Activated gamma-delta T cell treated with Interleukin-2 at 50 U/mL for 16 hours (primary cell): Measurements from ENCODE around the gene CCDC40.
A peak's percentile ranks its signal among the peaks of the same experiment; 100 is the strongest.
"Not testable (repeated sequence)": the region's sequence is repeated elsewhere in the genome, so short reads cannot be mapped to it uniquely, and the experiment has no call there.

Source experiments
- DNase-seq: peaks from one replicate; pipeline ENCODE4 v3.0.0-alpha.2; 2020

CCDC40 gene, protein sequence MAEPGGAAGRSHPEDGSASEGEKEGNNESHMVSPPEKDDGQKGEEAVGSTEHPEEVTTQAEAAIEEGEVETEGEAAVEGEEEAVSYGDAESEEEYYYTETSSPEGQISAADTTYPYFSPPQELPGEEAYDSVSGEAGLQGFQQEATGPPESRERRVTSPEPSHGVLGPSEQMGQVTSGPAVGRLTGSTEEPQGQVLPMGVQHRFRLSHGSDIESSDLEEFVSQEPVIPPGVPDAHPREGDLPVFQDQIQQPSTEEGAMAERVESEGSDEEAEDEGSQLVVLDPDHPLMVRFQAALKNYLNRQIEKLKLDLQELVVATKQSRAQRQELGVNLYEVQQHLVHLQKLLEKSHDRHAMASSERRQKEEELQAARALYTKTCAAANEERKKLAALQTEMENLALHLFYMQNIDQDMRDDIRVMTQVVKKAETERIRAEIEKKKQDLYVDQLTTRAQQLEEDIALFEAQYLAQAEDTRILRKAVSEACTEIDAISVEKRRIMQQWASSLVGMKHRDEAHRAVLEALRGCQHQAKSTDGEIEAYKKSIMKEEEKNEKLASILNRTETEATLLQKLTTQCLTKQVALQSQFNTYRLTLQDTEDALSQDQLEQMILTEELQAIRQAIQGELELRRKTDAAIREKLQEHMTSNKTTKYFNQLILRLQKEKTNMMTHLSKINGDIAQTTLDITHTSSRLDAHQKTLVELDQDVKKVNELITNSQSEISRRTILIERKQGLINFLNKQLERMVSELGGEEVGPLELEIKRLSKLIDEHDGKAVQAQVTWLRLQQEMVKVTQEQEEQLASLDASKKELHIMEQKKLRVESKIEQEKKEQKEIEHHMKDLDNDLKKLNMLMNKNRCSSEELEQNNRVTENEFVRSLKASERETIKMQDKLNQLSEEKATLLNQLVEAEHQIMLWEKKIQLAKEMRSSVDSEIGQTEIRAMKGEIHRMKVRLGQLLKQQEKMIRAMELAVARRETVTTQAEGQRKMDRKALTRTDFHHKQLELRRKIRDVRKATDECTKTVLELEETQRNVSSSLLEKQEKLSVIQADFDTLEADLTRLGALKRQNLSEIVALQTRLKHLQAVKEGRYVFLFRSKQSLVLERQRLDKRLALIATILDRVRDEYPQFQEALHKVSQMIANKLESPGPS

DNA sequence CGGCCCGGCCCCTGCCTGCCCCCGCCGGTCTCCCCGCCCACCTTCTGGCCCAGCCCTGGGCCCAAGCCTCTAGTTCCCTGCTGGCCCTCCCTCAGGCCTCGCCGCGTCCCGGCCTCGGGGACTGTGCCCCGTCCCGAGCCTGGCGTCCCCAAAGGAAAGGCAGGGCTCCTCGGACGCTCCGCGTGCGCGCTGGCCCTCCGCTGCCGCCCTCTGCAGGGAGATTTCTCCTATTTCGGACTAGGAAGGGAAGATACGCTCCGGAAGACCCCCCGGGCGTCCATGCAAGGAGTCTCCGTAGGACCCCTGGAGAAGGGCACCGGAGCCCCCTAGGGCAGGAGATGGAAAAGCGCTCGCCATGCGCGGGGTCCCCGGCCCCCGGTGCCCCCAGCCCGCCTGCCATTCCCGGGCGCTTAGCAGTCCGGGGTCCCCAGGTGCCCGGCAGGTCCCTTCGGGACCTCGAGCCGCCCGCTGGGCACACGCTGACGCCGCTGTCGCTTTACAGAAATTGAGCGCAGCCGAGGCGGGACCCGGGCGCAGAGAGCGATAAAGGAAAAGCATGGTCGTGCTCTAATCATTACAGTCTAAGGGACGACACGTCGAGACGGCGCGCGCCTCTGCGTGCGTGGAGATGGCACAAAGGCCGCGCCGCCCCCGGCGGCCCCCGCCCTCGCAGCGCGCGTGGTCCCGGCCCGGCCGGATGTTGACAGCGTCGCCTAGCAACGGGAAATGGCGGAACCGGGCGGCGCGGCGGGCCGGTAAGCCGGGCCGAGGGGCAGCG, at the start of gene CCDC40:
TSS of gene CCDC40 (plus strand) at position 706 of the 778 bp plus-strand sequence. CDS start at position 727, 21 bp downstream.
- peak; percentile 76 for DNase-seq

DNA sequence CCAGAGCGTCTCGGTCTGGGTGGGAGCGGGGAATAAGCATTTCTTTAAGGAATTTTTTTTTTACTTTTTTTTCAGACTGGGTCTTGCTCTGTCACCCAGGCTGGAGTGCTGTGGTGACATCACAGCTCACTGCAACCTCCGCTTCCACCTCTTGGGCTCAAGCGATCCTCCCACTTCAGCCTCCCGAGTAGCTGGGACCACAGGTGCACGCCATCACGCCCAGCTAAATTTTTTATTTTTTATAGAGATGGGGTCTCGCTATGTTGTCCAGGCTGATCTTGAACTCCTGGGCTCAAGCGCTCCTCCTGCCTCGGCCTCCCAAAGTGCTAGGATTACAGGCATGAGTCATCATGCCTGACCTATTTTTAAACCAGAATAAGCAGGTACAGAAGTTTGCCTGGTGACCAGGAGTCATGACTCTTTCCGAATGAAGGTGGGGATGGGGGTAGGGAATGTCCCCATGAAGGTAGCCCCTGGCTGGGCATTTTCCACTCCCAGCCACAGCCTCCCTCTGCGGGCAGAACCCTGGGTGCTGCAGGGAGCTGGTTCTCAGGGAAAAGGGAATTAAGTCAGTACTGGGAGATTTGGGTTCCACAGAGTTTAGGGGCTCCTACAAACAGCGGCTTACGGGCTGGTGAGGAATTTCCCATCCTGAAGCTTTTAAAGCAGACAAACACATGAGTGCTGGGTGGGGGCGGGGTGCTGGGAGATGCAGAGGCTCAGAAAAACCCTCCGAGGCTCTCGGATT, 49.1 kb upstream of the CCDC40 start:
- DNase-seq: no peak

DNA sequence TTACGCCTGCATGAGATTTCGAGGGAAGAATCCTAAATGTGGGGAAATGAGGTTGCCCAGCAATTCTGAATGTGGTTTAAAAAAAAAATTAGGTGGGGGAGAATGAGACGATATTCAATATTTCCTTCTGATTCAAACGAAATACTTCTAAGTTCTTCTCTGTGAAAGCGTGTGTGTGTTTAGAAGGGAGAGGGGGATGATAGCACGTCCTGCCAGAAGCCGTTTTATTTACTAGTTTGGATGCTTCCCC, 48.6 kb upstream of the CCDC40 start:
- DNase-seq: no peak

DNA sequence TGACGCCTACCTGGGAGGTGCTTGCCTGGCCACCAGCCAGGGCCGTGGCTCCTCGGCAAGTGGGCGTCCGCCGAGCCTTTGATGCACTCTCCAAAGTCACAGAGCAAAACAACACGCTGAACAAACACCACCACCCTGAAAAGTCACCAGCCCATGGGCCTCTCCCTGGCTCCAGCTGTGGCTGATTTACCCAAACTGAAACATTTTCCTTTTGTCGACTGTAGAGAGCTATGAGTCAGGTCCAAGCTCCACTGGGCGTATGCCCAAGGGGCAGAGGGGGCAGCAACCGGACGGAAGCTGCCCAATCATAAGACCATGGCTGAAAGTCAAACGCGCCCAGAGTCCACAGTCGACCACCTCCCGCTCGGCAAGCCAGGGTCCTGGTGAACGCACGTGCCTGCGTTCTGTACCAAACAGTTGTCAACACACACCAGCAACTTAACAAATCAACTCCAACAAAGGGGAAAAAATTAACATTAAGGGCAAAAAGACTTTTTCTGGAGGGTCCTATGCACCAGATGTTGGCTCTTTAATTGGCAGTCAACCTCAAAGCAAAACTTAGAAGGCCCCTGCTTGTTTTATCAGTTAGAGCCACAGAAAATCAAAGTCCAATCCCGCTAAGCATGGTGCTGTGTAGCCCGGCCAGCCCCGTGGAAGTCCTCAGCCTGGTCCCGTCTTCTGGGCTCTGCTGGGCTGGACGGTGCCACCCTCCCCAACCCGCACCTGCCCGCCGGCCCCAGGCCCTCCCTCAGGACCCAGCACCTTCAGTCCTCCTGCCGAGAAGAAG, 48.1 kb upstream of the CCDC40 start:
- no peak for DNase-seq

DNA sequence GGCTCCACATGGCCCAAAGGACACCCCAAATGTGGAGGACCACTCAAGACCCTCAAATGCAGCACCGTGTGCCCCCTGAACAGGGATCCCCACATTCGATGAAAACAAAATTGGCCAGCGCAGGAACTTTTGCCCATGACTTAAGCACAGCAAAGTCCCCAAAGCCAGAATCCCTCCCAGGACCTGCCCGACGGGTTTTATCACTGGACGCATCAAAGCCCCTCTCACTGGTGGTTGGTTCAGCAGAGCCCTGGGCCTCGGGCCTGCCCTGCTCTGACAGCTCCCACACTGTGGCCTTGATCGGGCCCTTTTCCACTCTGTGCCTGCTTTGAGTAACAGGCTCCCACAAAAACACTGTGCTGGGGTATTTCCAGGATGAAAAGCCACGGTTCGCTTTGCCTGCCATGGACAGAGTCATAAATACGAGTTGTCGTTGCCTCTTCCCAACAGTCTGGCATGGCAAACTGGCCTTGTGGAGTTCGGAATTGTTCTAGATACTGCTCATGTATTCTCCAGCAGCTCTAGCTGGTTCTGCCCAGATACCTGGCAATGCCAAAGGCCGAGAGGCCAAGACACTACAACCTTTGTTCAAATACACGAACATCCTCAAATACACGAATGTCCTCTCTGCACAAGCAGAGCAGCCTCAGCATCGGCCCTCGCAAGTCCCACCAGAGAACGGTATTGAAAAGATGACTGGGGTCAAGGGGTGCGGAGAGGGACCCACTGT, 47.2 kb upstream of the CCDC40 start:
- DNase-seq: no peak

DNA sequence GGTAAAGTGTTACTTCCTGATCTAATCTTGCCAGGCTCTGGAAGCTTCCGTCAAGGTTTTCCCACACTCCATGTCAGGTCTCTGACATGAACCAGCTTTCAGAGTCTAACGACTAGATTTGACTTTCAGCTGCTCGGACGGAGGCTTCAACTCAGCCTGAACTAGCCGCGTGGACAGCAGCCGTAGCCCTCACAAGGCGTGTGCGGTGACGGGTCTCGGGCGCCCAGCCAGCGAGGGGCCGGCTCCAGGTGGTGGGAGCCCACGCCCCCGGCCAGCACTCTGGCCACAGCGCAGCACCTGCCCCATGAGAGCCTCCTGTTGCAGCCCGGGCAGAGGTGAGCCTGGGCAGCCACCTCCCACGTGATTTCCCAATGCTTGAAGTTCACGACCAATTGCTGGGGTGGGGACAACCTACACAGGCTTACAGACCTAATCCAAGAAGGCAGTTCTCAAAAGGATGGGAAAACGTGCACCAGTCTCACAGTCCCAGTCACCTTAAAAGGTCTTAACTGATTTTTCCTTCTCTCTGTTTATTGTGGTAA, 46.3 kb upstream of the CCDC40 start:
- DNase-seq: no peak

DNA sequence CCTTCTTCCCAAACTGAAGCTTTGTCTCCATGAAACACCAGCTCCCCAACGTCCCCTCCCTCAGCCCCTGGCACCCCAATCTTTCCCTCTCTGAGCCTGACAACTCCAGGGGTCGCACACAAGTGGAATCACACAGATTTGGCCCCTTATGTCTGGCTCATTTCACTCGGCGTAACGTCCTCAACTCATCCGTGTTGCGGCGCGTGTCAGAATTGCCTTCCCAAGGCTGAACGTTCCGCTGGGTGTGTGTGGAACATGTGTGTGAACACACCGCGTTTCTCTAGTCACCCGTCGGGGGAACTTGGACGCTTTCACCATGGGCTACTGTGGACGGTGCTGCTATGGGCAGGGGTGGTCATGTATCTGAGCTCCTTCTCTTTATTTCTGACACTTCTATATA, 45.7 kb upstream of the CCDC40 start:
- DNase-seq: no peak

DNA sequence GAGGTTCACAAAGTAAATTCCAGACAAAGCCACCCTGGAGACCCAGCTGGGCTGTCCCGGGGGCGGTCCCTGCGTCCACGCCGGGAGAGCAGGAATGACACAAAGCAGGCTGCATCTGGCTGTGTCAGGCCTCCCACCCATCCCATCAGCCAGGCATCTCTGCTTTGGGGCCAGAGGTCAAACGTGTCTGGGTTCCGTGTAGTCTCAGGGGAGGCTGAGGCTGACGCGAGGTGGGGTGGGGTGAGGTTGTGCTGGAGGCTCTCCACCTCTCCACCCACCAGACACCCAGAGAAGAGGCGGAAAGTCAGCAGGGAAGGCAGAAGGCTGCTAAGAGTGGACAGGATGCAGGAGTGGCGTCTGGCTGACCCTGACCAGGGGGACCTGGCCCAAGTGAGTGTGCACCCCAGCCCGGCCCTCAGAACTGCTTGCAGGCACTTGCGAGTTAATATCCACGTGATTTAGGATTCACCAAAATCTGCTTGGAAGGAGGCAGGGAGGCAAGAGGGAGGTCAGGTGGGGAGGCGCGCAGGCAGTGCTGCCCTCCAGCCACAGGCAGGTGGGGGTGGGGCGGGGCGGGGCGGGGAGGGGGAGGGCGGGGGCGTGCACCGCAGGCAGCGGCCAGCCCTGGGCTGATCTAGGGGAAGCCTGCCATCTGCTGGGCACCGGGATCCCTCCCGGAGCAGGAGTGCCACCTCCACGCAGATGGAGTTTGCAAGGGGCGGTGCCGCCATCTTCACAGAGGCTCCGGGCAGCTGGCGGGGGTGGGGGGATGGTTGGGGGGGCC, 45.1 kb upstream of the CCDC40 start:
- peak; percentile 81 for DNase-seq

DNA sequence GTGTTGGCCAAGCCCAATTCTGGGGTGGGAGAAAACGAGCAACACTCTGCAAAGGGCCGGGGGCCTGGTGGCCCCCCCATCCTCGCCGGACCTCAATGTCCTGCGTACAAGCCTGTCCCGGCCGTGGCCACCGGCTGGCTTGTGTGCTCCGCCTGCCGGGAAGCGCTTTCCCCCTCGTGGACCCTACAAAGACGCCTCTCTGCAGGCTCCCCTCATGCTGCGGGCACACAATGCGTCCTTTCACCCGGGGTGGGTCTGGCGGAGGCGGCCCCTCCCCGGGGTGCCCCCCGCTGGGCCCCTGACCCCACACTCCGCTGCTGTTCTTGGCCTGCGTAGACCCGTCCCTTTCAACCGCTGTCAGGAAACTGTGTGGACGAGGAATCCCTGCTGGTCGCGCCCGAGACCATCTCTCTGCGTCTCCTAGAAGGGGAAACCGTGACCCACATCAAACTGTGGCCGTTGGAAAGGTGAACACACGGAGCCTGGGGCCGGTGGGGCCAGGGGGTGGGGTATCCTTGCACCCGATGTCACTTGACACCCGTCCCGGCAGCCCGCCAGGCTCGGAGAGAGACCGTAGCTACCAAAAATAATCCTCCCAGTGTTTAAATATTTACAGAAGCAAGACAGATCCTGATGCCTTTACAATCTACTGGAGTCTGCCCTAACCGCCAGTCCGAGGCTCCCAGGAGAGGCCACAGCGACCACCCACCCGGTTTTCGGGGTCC, 44.4 kb upstream of the CCDC40 start:
- DNase-seq: no peak

DNA sequence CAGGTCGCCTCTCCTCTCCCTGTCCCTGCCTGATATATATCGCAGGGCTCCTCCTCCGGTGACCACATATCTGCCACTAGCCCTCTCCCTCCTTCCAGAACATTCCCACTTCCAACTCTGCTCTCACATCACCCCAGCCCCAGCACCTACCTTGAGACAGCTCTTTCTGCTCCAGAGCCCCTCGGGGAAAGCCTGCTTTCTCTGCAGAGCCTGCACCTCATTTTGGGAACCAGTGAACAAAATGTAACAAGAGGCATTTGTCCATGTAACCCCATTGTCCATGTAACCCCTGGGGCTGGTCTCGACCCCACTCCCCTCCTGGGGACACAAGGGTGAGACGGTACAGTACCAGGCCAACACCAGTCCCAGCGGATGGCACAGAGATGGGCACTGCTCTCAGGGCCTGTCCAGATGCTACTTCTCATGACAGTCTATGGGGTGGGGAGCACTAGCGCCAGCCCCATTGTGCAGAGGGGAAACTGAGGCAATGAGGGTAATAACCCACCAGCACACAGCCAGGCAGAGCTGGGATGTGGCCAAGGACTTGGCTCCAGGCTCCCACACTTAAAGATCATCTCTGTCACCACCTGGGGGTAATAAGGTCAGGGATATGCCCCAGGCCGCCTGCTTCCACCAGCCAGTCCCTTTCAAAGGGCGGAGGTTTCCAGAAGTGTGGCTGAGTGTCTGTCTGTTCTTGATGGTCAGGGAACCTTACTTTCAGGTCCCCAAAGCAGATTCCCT, 43.6 kb upstream of the CCDC40 start:
- no peak for DNase-seq

DNA sequence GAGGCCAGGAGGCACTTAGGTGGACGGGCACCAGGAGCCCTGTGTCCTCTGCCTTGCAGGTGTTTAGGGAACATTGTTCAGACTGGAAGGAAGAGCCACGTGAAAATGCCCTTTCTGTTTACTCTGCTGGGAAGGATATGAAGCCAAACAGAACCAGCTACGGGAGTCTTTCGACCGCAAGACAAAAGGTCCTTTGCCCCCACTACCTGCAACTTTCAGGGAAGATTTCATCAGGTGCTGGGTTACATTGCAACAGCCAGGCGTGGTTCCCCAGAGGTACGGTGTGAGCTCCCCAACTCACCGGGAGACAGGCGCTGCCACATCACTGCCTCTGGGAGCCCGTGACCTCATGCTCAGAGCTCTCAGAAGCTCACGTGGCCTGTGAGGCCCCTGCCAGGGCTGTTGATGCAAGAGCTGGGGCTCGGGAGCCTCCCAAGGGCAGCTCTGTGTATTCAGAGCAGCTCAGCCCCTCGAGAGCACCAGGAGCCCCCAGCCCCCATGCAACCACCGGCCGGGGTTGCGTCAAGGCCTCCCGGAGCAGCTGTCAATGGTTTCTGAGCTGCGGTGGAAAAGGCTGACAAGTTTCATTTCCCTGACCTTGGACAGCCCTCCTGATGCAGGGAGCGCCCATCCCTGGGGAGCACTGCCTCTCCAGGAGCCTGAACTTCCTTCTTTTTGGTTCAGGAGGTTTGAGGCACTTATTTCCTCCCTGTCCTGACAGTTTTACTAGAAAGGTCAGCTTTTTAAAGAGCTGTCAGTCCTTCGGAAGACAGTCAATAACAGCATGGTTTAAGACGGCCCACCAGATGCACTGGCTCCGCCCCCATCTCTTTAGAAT, 42.8 kb upstream of the CCDC40 start:
- no peak for DNase-seq

DNA sequence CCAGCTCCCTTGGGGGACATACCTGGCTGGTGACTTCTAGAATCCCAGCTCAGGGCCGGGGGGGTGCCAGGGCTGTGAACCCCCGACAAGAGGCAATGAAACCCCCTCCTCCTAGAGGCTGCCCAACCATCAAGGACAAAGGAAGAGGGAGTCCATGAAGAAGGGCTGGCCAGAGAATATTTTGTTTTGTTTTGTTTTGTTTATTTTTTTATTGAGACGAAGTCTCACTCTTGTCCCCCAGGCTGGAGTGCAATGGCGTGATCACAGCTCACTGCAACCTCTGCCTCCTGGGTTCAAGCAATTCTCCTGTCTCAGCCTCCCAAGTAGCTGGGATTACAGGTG, 42.2 kb upstream of the CCDC40 start:
- not testable (repeated sequence) for DNase-seq

DNA sequence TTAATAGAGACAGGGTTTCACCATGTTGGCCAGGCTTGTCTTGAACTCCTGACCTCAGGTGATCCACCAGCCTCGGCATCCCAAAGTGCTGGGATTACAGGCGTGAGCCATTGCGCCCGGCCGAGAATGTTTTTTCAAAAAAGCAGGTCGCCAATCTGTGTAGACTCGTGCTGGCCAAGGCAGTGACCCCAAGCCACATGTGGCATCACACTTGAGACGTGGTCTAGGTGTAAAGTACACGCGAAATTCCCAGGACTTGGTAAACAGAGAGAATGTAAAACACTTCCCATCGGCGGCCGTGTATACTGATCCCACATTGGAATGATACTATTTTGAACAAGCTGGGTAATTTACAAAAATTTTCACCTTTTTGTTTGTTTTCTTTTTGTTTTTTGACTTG, 41.8 kb upstream of the CCDC40 start:
- no peak for DNase-seq

DNA sequence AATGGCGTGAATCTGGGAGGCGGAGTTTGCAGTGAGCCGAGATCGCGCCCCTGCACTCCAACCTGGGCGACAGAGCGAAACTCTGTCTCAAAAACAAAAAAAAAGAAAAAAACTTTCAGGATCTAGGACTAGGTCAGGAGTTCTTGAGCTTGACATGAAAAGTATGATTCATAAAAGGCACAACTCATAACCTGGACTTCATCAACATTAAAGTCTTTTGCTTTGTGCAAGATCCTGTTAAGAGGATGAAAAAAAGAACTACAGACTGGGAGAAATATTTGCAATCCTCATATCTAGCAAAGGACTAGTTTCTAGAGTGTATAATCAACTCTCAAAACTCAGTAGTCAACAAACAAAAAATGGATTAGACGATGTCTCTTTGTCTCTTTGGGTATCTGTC, 40.7 kb upstream of the CCDC40 start:
- no peak for DNase-seq

DNA sequence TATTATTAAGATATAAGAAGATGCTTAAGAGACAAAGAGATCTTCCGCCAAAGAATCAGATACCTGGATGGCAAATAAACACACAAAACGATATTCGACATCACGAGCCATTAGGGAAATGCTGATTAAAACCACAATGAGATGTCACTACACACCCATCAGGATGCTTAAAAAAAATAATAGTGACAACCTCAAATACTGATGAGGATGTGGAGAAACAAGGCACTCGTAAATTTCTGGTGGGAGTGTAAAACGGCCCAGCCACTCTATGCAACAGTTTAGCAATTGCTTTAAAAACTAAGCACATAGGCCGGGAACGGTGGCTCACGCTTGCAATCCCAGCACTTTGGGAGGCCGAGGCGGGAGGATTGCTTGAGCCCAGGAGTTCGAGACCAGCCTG, 40.2 kb upstream of the CCDC40 start:
- no peak for DNase-seq

DNA sequence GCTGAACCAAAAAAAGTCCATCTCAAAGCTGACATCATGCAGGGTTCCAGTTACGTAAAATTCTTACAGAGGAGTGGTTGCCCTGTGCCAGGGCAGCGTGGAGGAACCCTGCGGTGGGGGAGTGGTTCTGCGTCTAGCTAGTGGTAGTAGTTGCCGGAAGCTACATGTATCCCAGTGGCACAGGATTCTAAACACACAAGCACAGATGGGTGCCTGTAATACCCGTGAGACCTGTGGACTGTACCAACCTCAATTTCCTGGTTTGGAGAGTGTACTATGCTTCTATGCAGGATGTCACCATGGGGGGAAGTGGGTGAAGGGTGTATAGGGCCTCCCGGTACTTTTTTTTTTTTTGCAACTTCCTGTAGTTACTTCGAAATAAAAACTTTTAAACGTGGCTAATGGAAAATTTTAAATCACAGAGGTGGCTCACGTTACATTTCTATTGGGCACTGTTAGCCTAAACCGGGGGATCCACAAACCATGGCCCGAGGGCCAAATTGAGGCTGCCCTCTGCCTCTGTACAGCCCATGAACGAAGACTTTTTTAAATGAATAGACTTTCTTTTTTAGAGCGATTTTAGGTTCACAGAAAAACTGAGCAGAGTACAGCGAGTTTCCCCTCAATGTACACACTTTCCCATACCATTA, 39.3 kb upstream of the CCDC40 start:
- DNase-seq: peak; percentile 72

DNA sequence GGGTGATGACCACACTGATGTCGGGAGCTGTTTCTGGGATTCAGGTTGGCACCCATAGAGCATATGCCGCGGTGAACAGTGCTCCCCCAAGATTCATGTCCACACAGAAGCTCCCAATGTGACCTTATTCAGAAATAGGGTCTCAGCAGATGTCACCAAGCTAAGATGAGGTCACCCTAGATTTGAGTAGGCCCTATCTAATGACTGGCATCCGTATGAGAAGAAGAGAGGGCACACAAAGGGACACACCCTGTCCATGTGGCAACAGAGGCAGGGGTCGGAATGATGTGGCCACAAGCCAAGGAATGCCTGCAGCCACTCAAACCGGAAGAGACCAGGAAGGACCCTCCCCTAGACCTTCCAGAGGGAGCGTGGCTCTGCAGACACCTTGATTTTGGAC, 36.3 kb upstream of the CCDC40 start:
- DNase-seq: no peak
